CD14-positive monocyte (primary cell): ENCODE results near the gene PNMA6E. TPM values are rescaled to one million over a fixed set of nuclear protein-coding genes. Genes with fewer than 3 reads are reported as not detected.
A peak's percentile ranks its signal among the peaks of the same experiment; 100 is the strongest.
"Not testable (repeated sequence)": the region's sequence is repeated elsewhere in the genome, so short reads cannot be mapped to it uniquely, and the experiment has no call there.

Source experiments
- DNase-seq, 3 donors: peaks; one replicate each; pipeline ENCODE4 v3.0.0-alpha.2; 2011 to 2022
- H2AFZ ChIP-seq: 2 replicates; pipeline ENCODE4 v1.6.0; 2012; ENCODE audit warnings: mild to moderate bottlenecking, low read depth, low read length, inconsistent platforms; ENCODE audit not compliant: insufficient read depth, poor library complexity, severe bottlenecking
- H3K27ac ChIP-seq, 2 donors: 1 replicate in 1 of 2; 2 replicates in 1 of 2; pipeline ENCODE4 v1.5.1; 2012 to 2013; ENCODE audit warnings: low read length in 2 of 2, control low read depth in 1 of 2, inconsistent platforms in 1 of 2, low read depth in 1 of 2, mild to moderate bottlenecking in 1 of 2
- H3K27me3 ChIP-seq, 2 donors: one replicate each; pipeline versions ENCODE4 v1.6.0 to v1.6.1; 2011 to 2013; ENCODE audit warnings: low read length in 2 of 2; ENCODE audit not compliant: control insufficient read depth in 2 of 2, insufficient read depth in 2 of 2
- H3K36me3 ChIP-seq, 2 donors: replicated peaks in 1 of 2; 1 replicate in 1 of 2; 2 replicates in 1 of 2; pipeline versions ENCODE4 v1.5.1 to v1.6.1; 2012 to 2013; ENCODE audit warnings: low read length in 2 of 2, control low read depth in 1 of 2, inconsistent platforms in 1 of 2, mild to moderate bottlenecking in 1 of 2; ENCODE audit not compliant: insufficient read depth in 2 of 2, control insufficient read depth in 1 of 2
- H3K4me1 ChIP-seq, 2 donors: 1 replicate in 1 of 2; 2 replicates in 1 of 2; pipeline versions ENCODE4 v1.5.1 to v1.6.1; 2012 to 2013; ENCODE audit warnings: low read length in 2 of 2, control low read depth in 1 of 2, inconsistent platforms in 1 of 2, mild to moderate bottlenecking in 1 of 2, moderate library complexity in 1 of 2; ENCODE audit not compliant: insufficient read depth in 2 of 2, control insufficient read depth in 1 of 2
- H3K4me2 ChIP-seq: replicated peaks from 2 replicates; pipeline ENCODE3; 2012; ENCODE audit warnings: low read length, moderate library complexity, mild to moderate bottlenecking; ENCODE audit not compliant: poor library complexity, severe bottlenecking; ENCODE audit errors: extremely low read depth
- H3K4me3 ChIP-seq, 3 experiments: fragments of 200-600 bp in 1 of 3; sonication (generic) in 1 of 3; replicated peaks in 1 of 3; 1 replicate in 2 of 3; 2 replicates in 1 of 3; pipeline ENCODE4 v1.5.1; 2011 to 2013; ENCODE audit warnings: low read length in 3 of 3, mild to moderate bottlenecking in 3 of 3, control low read depth in 2 of 3, low read depth in 2 of 3, inconsistent platforms in 1 of 3, moderate library complexity in 1 of 3
- H3K79me2 ChIP-seq: 2 replicates; pipeline ENCODE4 v1.6.0; 2012; ENCODE audit warnings: mild to moderate bottlenecking, control low read depth, inconsistent platforms, low read length, moderate library complexity; ENCODE audit not compliant: insufficient read depth
- H3K9ac ChIP-seq: 2 replicates; pipeline ENCODE4 v1.6.0; 2017; ENCODE audit warnings: low read length, mild to moderate bottlenecking; ENCODE audit not compliant: insufficient read depth, poor library complexity, severe bottlenecking
- H3K9me3 ChIP-seq, 2 donors: replicated peaks in 1 of 2; 1 replicate in 1 of 2; 2 replicates in 1 of 2; pipeline versions ENCODE4 v1.5.1 to v1.6.1; 2012 to 2013; ENCODE audit warnings: low read length in 2 of 2, control low read depth in 1 of 2; ENCODE audit not compliant: control insufficient read depth in 1 of 2, insufficient read depth in 1 of 2
- H4K20me1 ChIP-seq: 2 replicates; pipeline ENCODE4 v1.6.0; 2012; ENCODE audit warnings: mild to moderate bottlenecking, low read length, control low read depth, moderate library complexity; ENCODE audit not compliant: insufficient read depth
- H3K27ac Mint-ChIP-seq, 7 donors: one replicate each; pipeline ENCODE4 v1.8.0; 2020; ENCODE audit warnings: mild to moderate bottlenecking in 7 of 7, mixed read lengths in 7 of 7, moderate library complexity in 6 of 7, inconsistent platforms in 2 of 7
- H3K27me3 Mint-ChIP-seq, 3 donors: one replicate each; pipeline ENCODE4 v1.8.0; 2021 to 2022; ENCODE audit warnings: low read depth in 3 of 3, mild to moderate bottlenecking in 3 of 3, mixed read lengths in 3 of 3, moderate library complexity in 3 of 3, inconsistent platforms in 1 of 3
- H3K36me3 Mint-ChIP-seq, 2 donors: one replicate each; pipeline ENCODE4 v1.8.0; 2020; ENCODE audit warnings: mixed read lengths in 2 of 2, inconsistent platforms in 1 of 2, mild to moderate bottlenecking in 1 of 2
- H3K4me1 Mint-ChIP-seq: one replicate; pipeline ENCODE4 v1.8.0; 2020; ENCODE audit warnings: mild to moderate bottlenecking, mixed read lengths
- H3K4me3 Mint-ChIP-seq, 2 donors: one replicate each; pipeline ENCODE4 v1.8.0; 2020; ENCODE audit warnings: mild to moderate bottlenecking in 2 of 2, mixed read lengths in 2 of 2, moderate library complexity in 1 of 2
- H3K9me3 Mint-ChIP-seq, 7 donors: one replicate each; pipeline ENCODE4 v1.8.0; 2020 to 2022; ENCODE audit warnings: mixed read lengths in 7 of 7, mild to moderate bottlenecking in 6 of 7, moderate library complexity in 6 of 7, inconsistent platforms in 2 of 7
- CTCF ChIP-seq: fragments of 200-600 bp; IDR thresholded peaks from one replicate; pipeline ENCODE4 v1.8.0; 2022; ENCODE audit warnings: antibody characterized with exemption, mild to moderate bottlenecking
- WGBS: methylation state at CpG from one replicate; pipeline ENCODE4 v1.1.5; 2013; ENCODE audit warnings: missing lambda C conversion rate; ENCODE audit not compliant: insufficient coverage; 5-methylcytosine and 5-hydroxymethylcytosine counted together
- intact Hi-C, 2 donors: fragments of 100-400 bp; cut with micrococcal nuclease; formaldehyde crosslinking; loops; one replicate each; pipeline versions ENCODE4 v1.15.0 to v1.15.1; 2023
- polyA plus RNA-seq, 3 donors: library from polyadenylated mRNA; depleted of rRNA in 1 of 3; unstranded in 2 of 3; stranded (reverse) in 1 of 3; fragments of 300-500 nt in 2 of 3; fragments of >200 nt in 1 of 3; fragmentation: Illumina TruSeq in 2 of 3; gene quantifications; 1 replicate in 2 of 3; 2 replicates in 1 of 3; pipeline ENCODE4 v1.2.3, GENCODE V29; 2012 to 2021

The PNMA6E gene
- polyA plus RNA-seq, 3 donors: not detected

- no peaks in the 10 kb centered on the region for H3K36me3 Mint-ChIP-seq
- intact Hi-C loops: no loop called here
- H3K27me3 Mint-ChIP-seq: no peaks in the 10 kb centered on the region
- H3K9me3 Mint-ChIP-seq: peaks cover 0 to 2% (median 0%) of the 10 kb centered on the region in 7 donors
- Histone ChIP-seq H2AFZ (no peak overlapping the region), H3K9me3 (peaks cover 0 to 26% of the 10 kb centered on the region in 2 donors), H3K9ac (no peak overlapping the region), H3K27ac (no peak overlapping the region), H3K4me2 (no peak overlapping the region), H3K36me3 (no peaks in the 10 kb centered on the region), H3K79me2 (no peaks in the 10 kb centered on the region), H3K4me1 (no peaks in the 10 kb centered on the region), H3K27me3 (no peaks in the 10 kb centered on the region), H4K20me1 (no peaks in the 10 kb centered on the region), H3K4me3 (no peak overlapping the region)
- 83% methylated on average over 2 of the region's 5 CpGs for WGBS
- DNase-seq: no peak
- TF ChIP-seq CTCF: no peak
- no peak overlapping the region for H3K27ac Mint-ChIP-seq
- H3K4me3 Mint-ChIP-seq: no peak overlapping the region
- peaks cover 8% of the 10 kb centered on the region for H3K4me1 Mint-ChIP-seq
Measured at GRCh38 chrX:153387345-153387744, 13.8 kb downstream of the PNMA6E start.

GRCh38 chrX:153386097-153386496, 15.1 kb downstream of the PNMA6E start:
- Histone ChIP-seq H3K9me3 (peaks cover 0 to 22% of the 10 kb centered on the region in 2 donors), H3K36me3 (no peaks in the 10 kb centered on the region), H3K4me3 (no peak overlapping the region), H2AFZ (no peak overlapping the region), H3K79me2 (no peaks in the 10 kb centered on the region), H3K27me3 (no peaks in the 10 kb centered on the region), H3K4me1 (no peaks in the 10 kb centered on the region), H3K4me2 (no peak overlapping the region), H3K9ac (no peak overlapping the region), H3K27ac (no peak overlapping the region), H4K20me1 (no peaks in the 10 kb centered on the region)
- Mint-ChIP-seq H3K4me1 (peaks cover 8% of the 10 kb centered on the region), H3K36me3 (no peaks in the 10 kb centered on the region), H3K4me3 (peak overlapping the region in 1 of 2 donors; percentile 17), H3K27ac (no peak overlapping the region), H3K9me3 (no peaks in the 10 kb centered on the region), H3K27me3 (no peaks in the 10 kb centered on the region)
- no peak for TF ChIP-seq CTCF
- DNase-seq: no peak
- intact Hi-C loops: no loop called here
- WGBS: no CpG with 5 or more reads among the region's 5 CpGs

- H3K4me3 Mint-ChIP-seq, DNase-seq, H3K4me3 ChIP-seq, H3K36me3 Mint-ChIP-seq, intact Hi-C loops, H3K9ac ChIP-seq, H3K4me1 ChIP-seq, H3K36me3 ChIP-seq, H2AFZ ChIP-seq, H3K27me3 ChIP-seq, H3K79me2 ChIP-seq, H3K4me2 ChIP-seq, H3K27ac Mint-ChIP-seq, H3K9me3 Mint-ChIP-seq, H4K20me1 ChIP-seq, H3K27me3 Mint-ChIP-seq, H3K27ac ChIP-seq, H3K4me1 Mint-ChIP-seq: not testable (repeated sequence)
- WGBS: no CpG with 5 or more reads among the region's 2 CpGs
- peaks cover 0 to 13% of the 10 kb centered on the region in 2 donors for H3K9me3 ChIP-seq
Measured at GRCh38 chrX:153384973-153385372, 16.2 kb downstream of the PNMA6E start.
